Activated naive CD4-positive, alpha-beta T cell treated with anti-CD3 and anti-CD28 coated beads, Interleukin-2, amount 10 ng/mL, durations not matched to agents 7 days and 5 days (primary cell): ENCODE results near the gene MYO3B.
"Not testable (repeated sequence)": the region's sequence is repeated elsewhere in the genome, so short reads cannot be mapped to it uniquely, and the experiment has no call there.

ENCODE experiments used
- CTCF ChIA-PET: fragments of 350-600 bp; sonication (Branson Sonifier 250); formaldehyde crosslinking; loops from one replicate; lab custom pipeline; 2021; ENCODE audit warnings: antibody characterized with exemption; lab: Charles Lee
- DNase-seq: peaks from one replicate; pipeline ENCODE4 v3.0.0-alpha.2; 2020
- H3K27ac Mint-ChIP-seq: one replicate; pipeline ENCODE4 v1.8.0; 2021; ENCODE audit warnings: mild to moderate bottlenecking, moderate library complexity, mixed read lengths
- H3K27me3 Mint-ChIP-seq: one replicate; pipeline ENCODE4 v1.8.0; 2021; ENCODE audit warnings: mild to moderate bottlenecking, mixed read lengths
- H3K36me3 Mint-ChIP-seq: one replicate; pipeline ENCODE4 v1.8.0; 2021; ENCODE audit warnings: mixed read lengths
- H3K4me1 Mint-ChIP-seq: one replicate; pipeline ENCODE4 v1.8.0; 2021; ENCODE audit warnings: mixed read lengths
- H3K4me3 Mint-ChIP-seq: one replicate; pipeline ENCODE4 v1.8.0; 2021; ENCODE audit warnings: mild to moderate bottlenecking, moderate library complexity, mixed read lengths
- H3K9me3 Mint-ChIP-seq: one replicate; pipeline ENCODE4 v1.8.0; 2021; ENCODE audit warnings: mixed read lengths

The MYO3B gene

GRCh38 chr2:170212625-170213280 lies 34.8 kb downstream of the MYO3B start:
- Mint-ChIP-seq H3K27ac (no peak overlapping the region), H3K36me3 (no peaks in the 10 kb centered on the region), H3K4me3 (no peak overlapping the region), H3K9me3 (no peaks in the 10 kb centered on the region), H3K4me1 (no peaks in the 10 kb centered on the region), H3K27me3 (peaks cover 13% of the 10 kb centered on the region)
- no peak for DNase-seq
- CTCF ChIA-PET, result no interaction called here

GRCh38 chr2:170213281-170213625 lies 35.3 kb downstream of the MYO3B start:
- DNase-seq, H3K4me3 Mint-ChIP-seq, H3K27ac Mint-ChIP-seq, CTCF ChIA-PET, H3K36me3 Mint-ChIP-seq, H3K9me3 Mint-ChIP-seq, H3K4me1 Mint-ChIP-seq: not testable (repeated sequence)
- peaks cover 13% of the 10 kb centered on the region for H3K27me3 Mint-ChIP-seq

GRCh38 chr2:170213651-170214050 lies 35.7 kb downstream of the MYO3B start:
- Mint-ChIP-seq H3K4me1 (no peaks in the 10 kb centered on the region), H3K27ac (no peak overlapping the region), H3K4me3 (no peak overlapping the region), H3K27me3 (peaks cover 13% of the 10 kb centered on the region), H3K36me3 (no peaks in the 10 kb centered on the region), H3K9me3 (no peaks in the 10 kb centered on the region)
- DNase-seq, result no peak
- CTCF ChIA-PET, result no interaction called here

GRCh38 chr2:170214309-170214948 lies 36.5 kb downstream of the MYO3B start:
- Mint-ChIP-seq H3K4me1 (no peaks in the 10 kb centered on the region), H3K9me3 (no peaks in the 10 kb centered on the region), H3K36me3 (no peaks in the 10 kb centered on the region), H3K27ac (no peak overlapping the region), H3K27me3 (peaks cover 13% of the 10 kb centered on the region), H3K4me3 (no peak overlapping the region)
- DNase-seq, result no peak
- CTCF ChIA-PET, result no interaction called here

GRCh38 chr2:170215021-170215420 lies 37.1 kb downstream of the MYO3B start:
- H3K36me3 Mint-ChIP-seq, result no peaks in the 10 kb centered on the region
- no peak overlapping the region for H3K27ac Mint-ChIP-seq
- DNase-seq, result no peak
- H3K4me1 Mint-ChIP-seq, result no peaks in the 10 kb centered on the region
- peaks cover 13% of the 10 kb centered on the region for H3K27me3 Mint-ChIP-seq
- CTCF ChIA-PET, result no interaction called here
- H3K9me3 Mint-ChIP-seq, result no peaks in the 10 kb centered on the region
- no peak overlapping the region for H3K4me3 Mint-ChIP-seq

GRCh38 chr2:170216428-170216827 lies 38.5 kb downstream of the MYO3B start:
- CTCF ChIA-PET, result no interaction called here
- Mint-ChIP-seq H3K36me3 (no peaks in the 10 kb centered on the region), H3K4me1 (no peaks in the 10 kb centered on the region), H3K9me3 (no peaks in the 10 kb centered on the region), H3K27ac (no peak overlapping the region), H3K27me3 (peaks cover 13% of the 10 kb centered on the region), H3K4me3 (no peak overlapping the region)
- no peak for DNase-seq

- no peaks in the 10 kb centered on the region for H3K36me3 Mint-ChIP-seq
- no peak for DNase-seq
- H3K4me3 Mint-ChIP-seq, result no peak overlapping the region
- H3K9me3 Mint-ChIP-seq, result no peaks in the 10 kb centered on the region
- peaks cover 13% of the 10 kb centered on the region for H3K27me3 Mint-ChIP-seq
- peaks cover under 1% of the 10 kb centered on the region for H3K4me1 Mint-ChIP-seq
- H3K27ac Mint-ChIP-seq, result no peak overlapping the region
- CTCF ChIA-PET, result no interaction called here
Observed at GRCh38 chr2:170216981-170217380, 39.0 kb downstream of the MYO3B start.

- peaks cover 4% of the 10 kb centered on the region for H3K4me1 Mint-ChIP-seq
- no peaks in the 10 kb centered on the region for H3K9me3 Mint-ChIP-seq
- H3K4me3 Mint-ChIP-seq, result no peak overlapping the region
- peaks cover 8% of the 10 kb centered on the region for H3K27me3 Mint-ChIP-seq
- CTCF ChIA-PET, result no interaction called here
- DNase-seq, result no peak
- no peak overlapping the region for H3K27ac Mint-ChIP-seq
- no peaks in the 10 kb centered on the region for H3K36me3 Mint-ChIP-seq
Observed at GRCh38 chr2:170217778-170218251, 39.9 kb downstream of the MYO3B start.

- DNase-seq, result no peak
- CTCF ChIA-PET, result no interaction called here
- peaks cover 7% of the 10 kb centered on the region for H3K4me1 Mint-ChIP-seq
- H3K9me3 Mint-ChIP-seq, result no peaks in the 10 kb centered on the region
- H3K27me3 Mint-ChIP-seq, result peaks cover 3% of the 10 kb centered on the region
- no peak overlapping the region for H3K27ac Mint-ChIP-seq
- H3K4me3 Mint-ChIP-seq, result no peak overlapping the region
- no peaks in the 10 kb centered on the region for H3K36me3 Mint-ChIP-seq
Observed at GRCh38 chr2:170218456-170218855, 40.5 kb downstream of the MYO3B start.

GRCh38 chr2:170218931-170219330 lies 41.0 kb downstream of the MYO3B start:
- no peaks in the 10 kb centered on the region for H3K36me3 Mint-ChIP-seq
- H3K4me1 Mint-ChIP-seq, result peaks cover 7% of the 10 kb centered on the region
- no peak overlapping the region for H3K27ac Mint-ChIP-seq
- H3K4me3 Mint-ChIP-seq, result no peak overlapping the region
- peaks cover 3% of the 10 kb centered on the region for H3K27me3 Mint-ChIP-seq
- no peaks in the 10 kb centered on the region for H3K9me3 Mint-ChIP-seq
- no peak for DNase-seq
- CTCF ChIA-PET, result no interaction called here

- Mint-ChIP-seq H3K4me1 (peaks cover 7% of the 10 kb centered on the region), H3K9me3 (no peaks in the 10 kb centered on the region), H3K36me3 (no peaks in the 10 kb centered on the region), H3K4me3 (no peak overlapping the region), H3K27me3 (peaks cover 12% of the 10 kb centered on the region), H3K27ac (no peak overlapping the region)
- DNase-seq, result no peak
- CTCF ChIA-PET, result interaction anchor here (0.5 to 2.0 kb wide), 2 partner anchors 14 to 205 kb away, joined by 3 to 6 read pairs; no protein-coding TSS in a partner anchor
Observed at GRCh38 chr2:170221317-170222288, 43.7 kb downstream of the MYO3B start.

- Mint-ChIP-seq H3K4me1 (peaks cover 7% of the 10 kb centered on the region), H3K27ac (no peak overlapping the region), H3K9me3 (no peaks in the 10 kb centered on the region), H3K27me3 (peaks cover 15% of the 10 kb centered on the region), H3K4me3 (no peak overlapping the region), H3K36me3 (no peaks in the 10 kb centered on the region)
- no peak for DNase-seq
- CTCF ChIA-PET, result interaction anchor here (2.0 kb wide), 1 partner anchor 13 kb away, joined by 6 read pairs; no protein-coding TSS in a partner anchor
Observed at GRCh38 chr2:170222298-170222697, 44.4 kb downstream of the MYO3B start.

GRCh38 chr2:170222842-170223241 lies 44.9 kb downstream of the MYO3B start:
- no peak for DNase-seq
- CTCF ChIA-PET, result interaction anchor here (2.0 kb wide), 1 partner anchor 12 kb away, joined by 6 read pairs; no protein-coding TSS in a partner anchor
- H3K36me3 Mint-ChIP-seq, result no peaks in the 10 kb centered on the region
- H3K27me3 Mint-ChIP-seq, result peaks cover 15% of the 10 kb centered on the region
- no peak overlapping the region for H3K27ac Mint-ChIP-seq
- no peaks in the 10 kb centered on the region for H3K9me3 Mint-ChIP-seq
- no peak overlapping the region for H3K4me3 Mint-ChIP-seq
- peaks cover 7% of the 10 kb centered on the region for H3K4me1 Mint-ChIP-seq

- no peak for DNase-seq
- Mint-ChIP-seq H3K4me1 (peaks cover 7% of the 10 kb centered on the region), H3K27me3 (peaks cover 15% of the 10 kb centered on the region), H3K9me3 (no peaks in the 10 kb centered on the region), H3K36me3 (no peaks in the 10 kb centered on the region), H3K27ac (no peak overlapping the region), H3K4me3 (no peak overlapping the region)
- CTCF ChIA-PET, result interaction anchor here (0.8 kb wide), 1 partner anchor 13 kb away, joined by 3 read pairs; no protein-coding TSS in a partner anchor
Observed at GRCh38 chr2:170224692-170225294, 46.8 kb downstream of the MYO3B start.
